KBM-7 (cell line): ENCODE results near the gene FEM1A.
"Not testable (repeated sequence)": the region's sequence is repeated elsewhere in the genome, so short reads cannot be mapped to it uniquely, and the experiment has no call there.

Experiments
- DNase-seq: peaks from one replicate; pipeline ENCODE4 v3.0.0-alpha.2; 2015
- in situ Hi-C: fragments of 300-500 bp; cut with MboI; formaldehyde crosslinking; loops from 2 replicates; pipeline ENCODE4 v1.14.3; 2020; ENCODE audit warnings: low sequenced_read_pairs, low pct_unique_long_range_greater_than_20kb, mixed read lengths

The FEM1A gene, protein sequence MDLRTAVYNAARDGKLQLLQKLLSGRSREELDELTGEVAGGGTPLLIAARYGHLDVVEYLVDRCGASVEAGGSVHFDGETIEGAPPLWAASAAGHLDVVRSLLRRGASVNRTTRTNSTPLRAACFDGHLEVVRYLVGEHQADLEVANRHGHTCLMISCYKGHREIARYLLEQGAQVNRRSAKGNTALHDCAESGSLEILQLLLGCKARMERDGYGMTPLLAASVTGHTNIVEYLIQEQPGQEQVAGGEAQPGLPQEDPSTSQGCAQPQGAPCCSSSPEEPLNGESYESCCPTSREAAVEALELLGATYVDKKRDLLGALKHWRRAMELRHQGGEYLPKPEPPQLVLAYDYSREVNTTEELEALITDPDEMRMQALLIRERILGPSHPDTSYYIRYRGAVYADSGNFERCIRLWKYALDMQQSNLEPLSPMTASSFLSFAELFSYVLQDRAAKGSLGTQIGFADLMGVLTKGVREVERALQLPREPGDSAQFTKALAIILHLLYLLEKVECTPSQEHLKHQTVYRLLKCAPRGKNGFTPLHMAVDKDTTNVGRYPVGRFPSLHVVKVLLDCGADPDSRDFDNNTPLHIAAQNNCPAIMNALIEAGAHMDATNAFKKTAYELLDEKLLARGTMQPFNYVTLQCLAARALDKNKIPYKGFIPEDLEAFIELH

GRCh38 chr19:4791183-4792018 is at the start of gene FEM1A:
FEM1A (plus strand) TSS chr19:4791734; CDS start chr19:4791855, 121 bp downstream.
- DNase-seq: peak; percentile 100
- in situ Hi-C loops: no loop called here

GRCh38 chr19:4742723-4743646 is 48.5 kb upstream of the FEM1A start:
- no peak for DNase-seq
- in situ Hi-C loops: no loop called here

DNA sequence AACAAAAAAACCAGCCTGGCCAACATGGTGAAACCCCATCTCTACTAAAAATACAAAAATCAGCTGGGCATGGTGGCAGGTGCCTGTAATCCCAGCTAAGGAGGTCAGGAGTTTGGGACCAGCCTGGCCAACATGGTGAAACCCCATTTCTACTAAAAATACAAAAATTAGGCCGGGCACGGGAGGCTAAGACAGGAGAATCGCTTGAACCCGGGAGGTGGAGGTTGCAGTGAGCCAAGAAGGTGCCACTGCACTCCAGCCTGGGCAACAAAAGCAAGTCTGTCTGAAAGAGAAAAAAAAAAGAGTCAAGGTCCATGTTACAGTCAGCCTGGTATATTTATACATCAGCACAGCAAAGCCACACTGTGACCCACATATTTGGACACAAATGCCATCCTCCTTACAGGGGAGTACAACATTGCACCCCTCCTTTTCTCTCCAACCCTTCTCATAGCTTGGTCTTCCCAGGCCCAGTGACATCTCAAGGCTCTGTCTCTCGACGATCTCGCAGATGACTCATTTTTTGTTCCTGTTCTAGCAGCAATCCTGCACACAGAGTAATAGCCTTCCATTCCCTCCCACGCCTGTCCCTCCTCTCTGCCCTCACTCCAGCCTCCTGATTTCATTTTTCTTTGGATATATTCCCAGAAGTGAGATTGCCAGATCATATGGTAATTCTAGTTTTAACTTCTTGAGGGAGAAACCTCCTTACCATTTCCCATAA is 46.9 kb upstream of the FEM1A start:
- in situ Hi-C loops: no loop called here
- DNase-seq: peak; percentile 30

- DNase-seq, in situ Hi-C loops: not testable (repeated sequence)
Measured at GRCh38 chr19:4745175-4745574, 46.4 kb upstream of the FEM1A start.

- in situ Hi-C loops: no loop called here
- DNase-seq: no peak
Measured at GRCh38 chr19:4745986-4746385, 45.5 kb upstream of the FEM1A start.

DNA sequence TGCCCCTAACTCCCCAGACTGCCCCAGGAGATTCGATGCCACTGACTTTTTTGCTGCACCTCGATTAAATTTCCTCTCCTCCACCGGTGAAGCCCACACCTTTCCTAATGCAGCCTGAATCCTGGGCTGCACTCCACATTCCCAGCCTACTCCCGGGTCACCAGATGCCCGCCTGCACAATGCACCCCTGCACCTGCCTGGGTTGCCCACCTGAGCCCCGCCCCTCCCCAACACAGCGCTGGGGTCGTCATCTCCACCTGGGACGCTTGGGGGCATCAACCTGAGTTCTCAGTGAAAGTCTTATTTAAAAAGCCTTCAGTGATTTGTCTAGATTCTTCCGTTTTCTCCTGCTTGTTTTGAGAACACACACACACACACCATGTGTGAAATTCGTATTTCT is 43.3 kb upstream of the FEM1A start:
- in situ Hi-C loops: no loop called here
- DNase-seq: no peak

DNA sequence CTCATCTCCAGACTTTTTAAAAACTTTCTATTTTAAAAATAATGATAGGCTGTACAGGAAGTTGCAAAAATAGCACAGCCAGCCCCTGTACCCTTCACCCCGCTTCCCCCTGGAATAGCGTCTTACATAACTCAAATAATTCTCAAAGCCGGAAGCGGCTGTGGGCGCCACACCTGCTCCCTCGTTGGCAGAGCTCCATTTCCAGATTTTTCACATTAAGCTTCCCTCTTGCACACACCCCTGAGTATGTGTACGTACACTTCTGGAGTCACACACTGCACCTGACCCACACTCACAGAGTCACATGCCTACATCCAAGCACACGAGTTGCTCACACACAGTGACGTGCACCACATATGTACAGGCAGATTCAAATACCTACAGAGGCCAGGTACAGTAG is 42.9 kb upstream of the FEM1A start:
- DNase-seq: peak; percentile 21
- in situ Hi-C loops: no loop called here

- in situ Hi-C loops: no loop called here
- no peak for DNase-seq
Measured at GRCh38 chr19:4749870-4750590, 41.5 kb upstream of the FEM1A start.

GRCh38 chr19:4754248-4754647 is 37.3 kb upstream of the FEM1A start:
- DNase-seq: peak; percentile 69
- in situ Hi-C loops: no loop called here

- no peak for DNase-seq
- in situ Hi-C loops: no loop called here
Measured at GRCh38 chr19:4755459-4755858, 36.1 kb upstream of the FEM1A start.

- in situ Hi-C loops: no loop called here
- DNase-seq: no peak
Measured at GRCh38 chr19:4758082-4758481, 33.5 kb upstream of the FEM1A start.

DNA sequence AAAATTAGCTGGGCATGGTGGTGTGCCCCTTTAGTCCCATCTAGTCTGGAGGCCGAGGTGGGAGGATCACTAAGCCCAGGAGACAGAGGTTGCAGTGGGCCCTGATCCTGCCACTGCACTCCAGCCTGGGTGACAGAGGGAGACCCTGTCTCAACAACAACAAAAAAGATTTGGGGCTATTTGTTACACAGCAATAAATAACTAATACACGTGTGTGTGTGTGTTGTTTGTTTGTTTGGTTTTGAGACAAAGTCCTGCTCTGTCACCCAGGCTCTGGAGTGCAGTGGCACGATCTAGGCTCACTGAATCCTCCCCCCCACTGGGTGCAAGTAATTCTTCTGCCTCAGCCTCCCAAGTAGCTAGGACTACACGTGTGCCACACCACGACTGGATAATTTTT is 32.9 kb upstream of the FEM1A start:
- no peak for DNase-seq

GRCh38 chr19:4759388-4760284 is 31.9 kb upstream of the FEM1A start:
- in situ Hi-C loops: no loop called here
- peak; percentile 92 for DNase-seq

More for the DNA sequence above, 32.9 kb upstream of the FEM1A start:
- in situ Hi-C loops: no loop called here

DNA sequence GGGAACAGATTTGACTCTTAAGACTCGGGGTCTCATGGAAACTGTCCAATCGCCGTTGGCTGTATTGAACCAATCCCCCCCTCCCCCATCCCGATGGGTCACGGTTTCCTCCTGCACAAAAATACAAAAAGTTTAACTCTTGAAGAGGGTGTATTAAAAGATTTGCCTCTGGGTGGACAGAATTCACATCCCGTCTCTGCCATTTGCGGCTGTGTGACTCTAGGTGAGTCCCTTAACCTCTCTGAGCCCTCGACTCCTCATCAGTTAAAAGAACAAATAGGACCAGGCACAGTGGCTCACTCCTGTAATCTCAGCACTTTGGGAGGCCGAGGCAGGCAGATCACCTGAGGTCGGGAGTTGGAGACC is 31.3 kb upstream of the FEM1A start:
- no peak for DNase-seq
- in situ Hi-C loops: no loop called here

DNA sequence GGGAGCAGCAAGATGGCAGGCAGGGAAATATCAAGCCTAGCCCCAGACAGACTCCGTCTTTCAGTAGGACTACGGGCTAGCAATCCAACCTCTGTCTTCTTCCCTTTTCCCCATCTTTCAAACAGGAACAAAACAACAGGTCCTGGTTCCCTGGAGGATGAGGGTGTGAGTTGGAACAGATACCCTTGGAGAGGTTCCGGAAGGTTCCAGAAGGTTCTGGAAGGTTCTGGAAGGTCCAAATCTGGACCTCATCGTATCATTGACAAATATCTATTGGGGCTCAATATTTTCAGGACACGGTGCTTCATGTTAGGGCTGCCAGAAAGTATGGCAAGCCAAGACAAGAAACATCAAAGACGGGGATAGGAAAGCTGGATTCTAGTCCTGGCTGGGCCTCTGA is 28.5 kb upstream of the FEM1A start:
- DNase-seq: no peak
- in situ Hi-C loops: no loop called here

DNA sequence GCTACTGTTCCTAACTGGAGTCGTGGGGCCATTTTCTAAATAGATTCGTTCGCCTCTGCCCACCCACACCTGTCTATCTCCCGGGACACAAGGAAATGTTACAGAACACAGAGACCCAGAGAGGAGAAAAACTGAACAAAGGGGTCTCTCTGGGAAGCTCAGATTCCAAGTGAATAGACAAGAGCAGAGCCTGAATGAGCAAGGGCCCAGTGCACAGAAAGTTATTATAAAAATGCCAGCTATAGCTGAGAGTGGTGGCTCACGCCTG is 27.2 kb upstream of the FEM1A start:
- no peak for DNase-seq
- in situ Hi-C loops: no loop called here
